Activated CD4-positive, CD25-positive, alpha-beta regulatory T cell treated with anti-CD3 and anti-CD28 coated beads, Interleukin-2, amount 50 U/mL, for 72 hours (primary cell): Measurements from ENCODE around the gene RPL7L1.

Experiments
- DNase-seq: peaks from one replicate; pipeline ENCODE4 v3.0.0; 2021

The RPL7L1 gene

GRCh38 chr6:42936398-42936797 is 57.0 kb downstream of the RPL7L1 start:
- no peak for DNase-seq

- DNase-seq: no peak
These were observed 58.4 kb downstream of the RPL7L1 start for GRCh38 chr6:42937548-42938427.

- DNase-seq: no peak
These were observed 59.0 kb downstream of the RPL7L1 start for GRCh38 chr6:42938428-42938796.

- DNase-seq: no peak
These were observed 59.8 kb downstream of the RPL7L1 start for GRCh38 chr6:42938987-42939809.
